Upper lobe of left lung (tissue), 6 donors: ENCODE measurements around the gene GBX2. TPM values are rescaled to one million over a fixed set of nuclear protein-coding genes. Genes with fewer than 3 reads are reported as not detected.

ENCODE experiments used
- ATAC-seq, 2 donors: fragments of 200-7000 bp; cut with Tn5 transposase; one replicate each; pipeline ENCODE4 v1.9.1; 2022; ENCODE audit warnings: mild to moderate bottlenecking in 2 of 2, moderate library complexity in 2 of 2; ENCODE audit not compliant: low FRiP score in 2 of 2
- DNase-seq, 2 donors: peaks; one replicate each; pipeline ENCODE4 v3.0.0-alpha.2; 2019 to 2020
- H3K27ac ChIP-seq, 4 donors: fragments of 200-600 bp; sonication (generic); one replicate each; pipeline ENCODE4 v1.5.1; 2016 to 2019
- H3K27me3 ChIP-seq, 4 donors: fragments of 200-600 bp; sonication (generic); one replicate each; pipeline ENCODE4 v1.5.1; 2017 to 2019
- H3K36me3 ChIP-seq, 4 donors: fragments of 200-600 bp; sonication (generic); one replicate each; pipeline ENCODE4 v1.5.1; 2016 to 2019
- H3K4me1 ChIP-seq, 4 donors: fragments of 200-600 bp; sonication (generic); one replicate each; pipeline ENCODE4 v1.5.1; 2018 to 2019
- H3K4me3 ChIP-seq, 4 donors: fragments of 200-600 bp; sonication (generic); one replicate each; pipeline ENCODE4 v1.5.1; 2017 to 2019; ENCODE audit warnings: mild to moderate bottlenecking in 2 of 4, moderate library complexity in 1 of 4
- H3K9me3 ChIP-seq, 4 donors: fragments of 200-600 bp; sonication (generic); one replicate each; pipeline ENCODE4 v1.5.1; 2018 to 2019
- EP300 ChIP-seq, 4 donors: sonication (generic); formaldehyde crosslinking; IDR thresholded peaks; one replicate each; pipeline ENCODE4 v1.5.1; 2017; ENCODE audit warnings: antibody characterized with exemption in 4 of 4, control low read depth in 2 of 4
- POLR2A ChIP-seq, 4 donors: fragments of 450-650 bp; IDR thresholded peaks; one replicate each; pipeline ENCODE4 v1.5.1; 2016 to 2017; ENCODE audit warnings: antibody characterized with exemption in 4 of 4, mild to moderate bottlenecking in 2 of 4
- POLR2AphosphoS5 ChIP-seq, 2 donors: sonication (generic); formaldehyde crosslinking; IDR thresholded peaks; one replicate each; pipeline ENCODE4 v1.5.1; 2017; ENCODE audit warnings: antibody characterized with exemption in 2 of 2
- WGBS, 2 donors: methylation state at CpG; one replicate each; pipeline ENCODE4 v1.1.5; 2017 to 2018; 5-methylcytosine and 5-hydroxymethylcytosine counted together
- total RNA-seq, 6 donors: library from RNA; depleted of rRNA in 4 of 6; stranded (reverse); fragments of >200 nt in 4 of 6; gene quantifications; one replicate each; pipeline versions ENCODE4 v1.1.0 to v1.2.1, GENCODE V29; 2016 to 2021
- TF ChIP-seq, protein P1 (sequence below), 6 experiments: fragments of 450-650 bp in 4 of 6; fragments of 200-600 bp in 2 of 6; sonication (generic) in 2 of 6; IDR thresholded peaks; one replicate each; pipeline ENCODE4 v1.5.1; 2016 to 2019; ENCODE audit warnings: antibody characterized with exemption in 6 of 6
- donor health status: DM: no; HTN: no; CAD: no; lungs with moderate emphysema.
- donor health status: DM: no; HTN: yes; CAD: no; lungs with severe emphysema.

Gene GBX2
- total RNA-seq, 6 donors from 2014 or later, result not detected

DNA sequence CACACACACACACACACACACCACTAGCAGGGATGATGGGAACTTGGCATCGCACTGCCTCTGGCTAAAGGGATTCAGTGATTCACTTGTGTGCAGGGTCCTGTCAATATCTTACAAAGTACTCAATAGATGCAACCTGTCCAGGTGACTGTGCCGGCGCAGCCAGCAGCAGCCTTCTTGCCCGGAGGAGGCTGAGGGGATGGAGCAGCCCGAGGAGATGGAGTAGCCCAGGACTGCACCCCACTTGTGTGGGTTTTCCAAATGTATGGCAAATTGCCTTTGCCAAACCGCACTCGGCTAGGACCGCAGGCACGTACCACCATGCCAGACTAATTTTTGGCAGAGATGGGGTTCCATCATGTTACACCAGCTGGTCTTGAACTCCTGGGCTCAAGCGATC is 31.1 kb downstream of the GBX2 start:
- WGBS, 2 donors, result 91 to 96% methylated on average over 9 to 10 of the region's 10 CpGs
- no peaks in the 10 kb centered on the region for H3K4me1 ChIP-seq
- no peak for DNase-seq
- no peaks in the 10 kb centered on the region for H3K27me3 ChIP-seq
- no peak overlapping the region for H3K4me3 ChIP-seq
- H3K9me3 ChIP-seq, result no peaks in the 10 kb centered on the region
- TF ChIP-seq POLR2A (IDR thresholded peaks at IDR 0.05), result no peak
- TF ChIP-seq, protein P1, sequence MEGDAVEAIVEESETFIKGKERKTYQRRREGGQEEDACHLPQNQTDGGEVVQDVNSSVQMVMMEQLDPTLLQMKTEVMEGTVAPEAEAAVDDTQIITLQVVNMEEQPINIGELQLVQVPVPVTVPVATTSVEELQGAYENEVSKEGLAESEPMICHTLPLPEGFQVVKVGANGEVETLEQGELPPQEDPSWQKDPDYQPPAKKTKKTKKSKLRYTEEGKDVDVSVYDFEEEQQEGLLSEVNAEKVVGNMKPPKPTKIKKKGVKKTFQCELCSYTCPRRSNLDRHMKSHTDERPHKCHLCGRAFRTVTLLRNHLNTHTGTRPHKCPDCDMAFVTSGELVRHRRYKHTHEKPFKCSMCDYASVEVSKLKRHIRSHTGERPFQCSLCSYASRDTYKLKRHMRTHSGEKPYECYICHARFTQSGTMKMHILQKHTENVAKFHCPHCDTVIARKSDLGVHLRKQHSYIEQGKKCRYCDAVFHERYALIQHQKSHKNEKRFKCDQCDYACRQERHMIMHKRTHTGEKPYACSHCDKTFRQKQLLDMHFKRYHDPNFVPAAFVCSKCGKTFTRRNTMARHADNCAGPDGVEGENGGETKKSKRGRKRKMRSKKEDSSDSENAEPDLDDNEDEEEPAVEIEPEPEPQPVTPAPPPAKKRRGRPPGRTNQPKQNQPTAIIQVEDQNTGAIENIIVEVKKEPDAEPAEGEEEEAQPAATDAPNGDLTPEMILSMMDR (IDR thresholded peaks at IDR 0.05), result no peak
- TF ChIP-seq EP300 (IDR thresholded peaks at IDR 0.05), result no peak
- TF ChIP-seq POLR2AphosphoS5 (IDR thresholded peaks at IDR 0.05), result no peak
- no peaks in the 10 kb centered on the region for H3K36me3 ChIP-seq
- ATAC-seq, result no peak
- no peak overlapping the region for H3K27ac ChIP-seq

DNA sequence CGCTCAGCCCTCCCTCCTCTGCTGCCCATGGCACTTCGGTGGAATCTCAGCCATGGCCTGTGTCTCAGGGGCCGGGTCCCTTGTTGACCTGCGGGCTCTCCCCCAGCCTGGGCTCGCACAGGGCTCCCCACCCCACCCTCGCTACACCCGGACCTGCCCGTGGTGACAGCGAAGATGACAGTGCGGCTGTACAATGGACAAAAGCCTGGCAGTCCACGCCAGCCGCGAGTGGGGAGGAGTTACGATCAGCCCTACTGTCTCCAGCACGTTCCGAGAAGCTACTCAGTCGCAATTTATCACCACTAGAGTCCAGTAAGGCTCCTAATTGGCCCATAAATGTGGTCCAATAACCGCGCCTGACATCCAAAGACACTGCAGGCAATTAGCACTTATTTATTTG is 31.6 kb downstream of the GBX2 start:
- Histone ChIP-seq H3K4me1 (no peaks in the 10 kb centered on the region), H3K4me3 (no peak overlapping the region), H3K27ac (no peak overlapping the region), H3K27me3 (no peaks in the 10 kb centered on the region), H3K9me3 (no peaks in the 10 kb centered on the region), H3K36me3 (no peaks in the 10 kb centered on the region)
- DNase-seq, result no peak
- no peak for ATAC-seq
- WGBS, 2 donors, result 88 to 100% methylated on average over 3 to 19 of the region's 19 CpGs
- TF ChIP-seq, protein P1 (IDR thresholded peaks at IDR 0.05), result no peak
- TF ChIP-seq EP300 (IDR thresholded peaks at IDR 0.05) (no peak), POLR2AphosphoS5 (IDR thresholded peaks at IDR 0.05) (no peak), POLR2A (IDR thresholded peaks at IDR 0.05) (no peak)

DNA sequence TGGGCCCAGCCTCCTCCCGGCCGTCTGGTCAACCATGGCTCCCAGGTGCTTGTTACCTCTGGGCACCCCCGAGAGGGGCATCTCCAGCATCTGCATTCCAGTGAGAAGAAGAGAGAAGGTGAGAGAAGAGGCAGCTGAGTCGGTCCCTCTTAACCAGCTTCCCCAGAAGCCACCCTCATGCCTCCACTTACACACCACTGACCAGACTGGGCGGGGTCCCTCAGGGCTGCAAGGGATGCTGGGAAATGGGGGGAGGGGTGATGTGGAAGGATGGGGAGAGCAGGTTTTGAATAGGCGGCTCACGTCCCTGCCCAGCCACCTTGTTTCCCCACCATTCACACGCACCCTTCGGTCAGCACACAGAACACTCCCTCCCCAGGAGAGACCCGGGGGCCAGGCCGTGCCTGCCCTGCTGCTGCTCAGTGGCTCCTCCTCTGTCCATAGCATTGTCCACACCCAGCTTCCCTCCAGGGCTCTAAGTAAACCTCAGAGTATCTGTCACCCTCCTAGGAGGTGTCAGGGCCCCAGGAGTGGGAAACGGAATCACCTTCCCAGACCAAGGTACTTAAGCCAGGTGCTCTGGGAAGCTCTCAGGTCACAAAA is 34.7 kb downstream of the GBX2 start:
- H3K4me3 ChIP-seq, result no peak overlapping the region
- no peak for ATAC-seq
- no peak for TF ChIP-seq EP300 (IDR thresholded peaks at IDR 0.05)
- no peak for TF ChIP-seq POLR2AphosphoS5 (IDR thresholded peaks at IDR 0.05)
- TF ChIP-seq, protein P1 (IDR thresholded peaks at IDR 0.05), result no peak
- TF ChIP-seq POLR2A (IDR thresholded peaks at IDR 0.05), result no peak
- no peaks in the 10 kb centered on the region for H3K4me1 ChIP-seq
- H3K27me3 ChIP-seq, result no peaks in the 10 kb centered on the region
- H3K27ac ChIP-seq, result no peak overlapping the region
- H3K36me3 ChIP-seq, result no peaks in the 10 kb centered on the region
- 86 to 90% methylated on average over 12 of the region's 12 CpGs for WGBS, 2 donors
- DNase-seq, result no peak
- no peaks in the 10 kb centered on the region for H3K9me3 ChIP-seq

DNA sequence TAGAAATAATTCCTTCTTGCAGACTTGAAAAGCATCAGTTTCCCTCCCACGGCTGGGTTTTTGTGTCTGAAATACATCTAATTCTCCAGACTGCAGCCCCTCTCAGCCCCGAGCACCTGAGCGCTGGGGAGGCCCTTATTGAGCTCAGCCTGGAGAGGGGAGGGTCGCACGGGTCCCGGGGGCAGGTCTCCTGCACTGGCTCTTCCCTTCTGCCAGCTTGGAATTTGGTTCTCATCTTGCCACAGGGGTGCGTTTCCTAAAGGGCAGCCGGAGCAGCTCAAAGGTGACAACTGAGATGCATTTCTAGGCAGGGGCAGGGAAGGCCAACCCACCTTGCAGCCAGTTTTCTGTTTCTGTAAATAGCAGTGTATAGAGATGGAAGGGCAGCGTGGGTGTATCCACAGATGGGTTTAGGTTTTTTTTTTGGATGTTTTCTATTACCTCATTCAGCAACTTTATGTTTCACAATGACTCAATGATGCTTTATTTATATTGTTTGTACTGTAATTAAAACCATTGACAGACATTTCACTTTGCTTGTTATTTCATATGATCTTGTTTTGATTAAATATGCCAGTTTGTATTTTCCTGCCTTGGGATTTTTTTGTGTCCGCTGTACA is 37.0 kb downstream of the GBX2 start:
- ATAC-seq (no peak), DNase-seq (no peak)
- TF ChIP-seq, protein P1 (IDR thresholded peaks at IDR 0.05), result no peak
- TF ChIP-seq POLR2A (IDR thresholded peaks at IDR 0.05) (no peak), POLR2AphosphoS5 (IDR thresholded peaks at IDR 0.05) (no peak), EP300 (IDR thresholded peaks at IDR 0.05) (no peak)
- WGBS, 2 donors, result 83 to 86% methylated on average over 10 of the region's 10 CpGs
- Histone ChIP-seq H3K27ac (no peak overlapping the region), H3K4me3 (no peak overlapping the region), H3K4me1 (no peaks in the 10 kb centered on the region), H3K36me3 (peaks cover 0 to 10% (median 2%) of the 10 kb centered on the region in 4 donors), H3K27me3 (no peaks in the 10 kb centered on the region), H3K9me3 (no peaks in the 10 kb centered on the region)
